Loucy (cell line): ENCODE measurements around the gene FER.

Experiments
- H2AFZ ChIP-seq: fragments of 200-600 bp; sonication (generic); 2 replicates; pipeline ENCODE4 v1.6.0; 2016; ENCODE audit warnings: antibody characterized with exemption, mild to moderate bottlenecking, low read length, moderate library complexity
- H3F3A ChIP-seq: fragments of 200-600 bp; 2 replicates; pipeline ENCODE4 v1.6.0; 2016; ENCODE audit warnings: antibody characterized with exemption, low read depth, mild to moderate bottlenecking
- H3K27me3 ChIP-seq: fragments of 200-600 bp; sonication (generic); 2 replicates; pipeline ENCODE4 v1.6.1; 2014; ENCODE audit warnings: low read length, mild to moderate bottlenecking; ENCODE audit not compliant: insufficient read depth, poor library complexity, severe bottlenecking
- H3K36me3 ChIP-seq: fragments of 200-600 bp; sonication (generic); 2 replicates; pipeline ENCODE4 v1.6.1; 2016; ENCODE audit warnings: low read length; ENCODE audit not compliant: insufficient read depth
- H3K4me1 ChIP-seq: fragments of 200-600 bp; sonication (generic); 2 replicates; pipeline ENCODE4 v1.5.1; 2014; ENCODE audit warnings: low read length, mild to moderate bottlenecking; ENCODE audit not compliant: insufficient read depth, poor library complexity, severe bottlenecking
- H3K4me2 ChIP-seq: fragments of 200-600 bp; sonication (generic); 2 replicates; pipeline ENCODE4 v1.6.0; 2014; ENCODE audit warnings: antibody characterized with exemption, low read length, low read depth, mild to moderate bottlenecking; ENCODE audit not compliant: poor library complexity, severe bottlenecking
- H3K4me3 ChIP-seq: fragments of 200-600 bp; sonication (generic); 2 replicates; pipeline ENCODE4 v1.5.1; 2014; ENCODE audit warnings: low read length, mild to moderate bottlenecking, mixed read lengths; ENCODE audit not compliant: poor library complexity, severe bottlenecking
- H3K79me2 ChIP-seq: fragments of 200-600 bp; sonication (generic); 2 replicates; pipeline ENCODE4 v1.6.1; 2014; ENCODE audit warnings: low read length; ENCODE audit not compliant: insufficient read depth
- H3K9ac ChIP-seq: fragments of 200-600 bp; sonication (generic); 2 replicates; pipeline ENCODE4 v1.6.0; 2014; ENCODE audit warnings: mild to moderate bottlenecking, low read depth, low read length, moderate library complexity; ENCODE audit not compliant: poor library complexity, severe bottlenecking
- H3K9me2 ChIP-seq: fragments of 200-600 bp; sonication (generic); replicated peaks from 2 replicates; pipeline ENCODE4 v1.6.1; 2016; ENCODE audit warnings: low read depth, low read length, mixed read lengths
- H3K9me3 ChIP-seq: fragments of 200-600 bp; sonication (generic); 2 replicates; pipeline ENCODE4 v1.6.1; 2014; ENCODE audit warnings: mild to moderate bottlenecking, antibody characterized with exemption, low read length, low read depth; ENCODE audit not compliant: insufficient read depth
- H4K20me1 ChIP-seq: fragments of 200-600 bp; sonication (generic); 2 replicates; pipeline ENCODE4 v1.6.0; 2014; ENCODE audit warnings: antibody characterized with exemption, low read length, mild to moderate bottlenecking; ENCODE audit not compliant: insufficient read depth, poor library complexity, severe bottlenecking
- EZH2phosphoT487 ChIP-seq: fragments of 200-600 bp; IDR thresholded peaks from 2 replicates; pipeline ENCODE4 v1.6.1; 2018; ENCODE audit warnings: antibody characterized with exemption, mild to moderate bottlenecking, moderate library complexity, borderline replicate concordance
- TF ChIP-seq, protein P1 (sequence below): fragments of 200-600 bp; sonication (generic); conservative IDR thresholded peaks from 2 replicates; pipeline ENCODE4 v1.5.1; 2014; ENCODE audit warnings: mild to moderate bottlenecking, antibody characterized with exemption, low read length

FER gene

DNA sequence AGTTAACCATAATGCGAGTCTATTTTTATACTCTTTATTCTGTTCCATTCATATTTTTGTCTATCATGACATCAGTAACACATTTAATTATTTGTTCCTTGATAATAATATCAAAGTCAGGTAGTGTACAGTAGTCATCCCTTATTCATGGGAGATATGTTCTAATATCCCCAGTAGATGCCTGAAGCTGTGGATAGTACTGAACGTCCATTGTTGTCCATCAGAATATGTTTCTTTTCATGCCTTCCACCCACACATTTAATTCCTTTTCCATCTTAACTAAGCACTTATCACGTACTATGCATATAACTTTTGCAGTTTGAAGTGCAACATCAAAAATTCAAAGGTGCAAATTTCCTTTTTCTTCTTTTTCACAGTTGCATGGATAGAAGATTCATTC, 53.6 kb downstream of the FER start:
- no peaks in the 10 kb centered on the region for H4K20me1 ChIP-seq
- H3K4me2 ChIP-seq: no peak overlapping the region
- H2AFZ ChIP-seq: no peak overlapping the region
- no peaks in the 10 kb centered on the region for H3K4me1 ChIP-seq
- H3K36me3 ChIP-seq: no peaks in the 10 kb centered on the region
- TF ChIP-seq, protein P1, sequence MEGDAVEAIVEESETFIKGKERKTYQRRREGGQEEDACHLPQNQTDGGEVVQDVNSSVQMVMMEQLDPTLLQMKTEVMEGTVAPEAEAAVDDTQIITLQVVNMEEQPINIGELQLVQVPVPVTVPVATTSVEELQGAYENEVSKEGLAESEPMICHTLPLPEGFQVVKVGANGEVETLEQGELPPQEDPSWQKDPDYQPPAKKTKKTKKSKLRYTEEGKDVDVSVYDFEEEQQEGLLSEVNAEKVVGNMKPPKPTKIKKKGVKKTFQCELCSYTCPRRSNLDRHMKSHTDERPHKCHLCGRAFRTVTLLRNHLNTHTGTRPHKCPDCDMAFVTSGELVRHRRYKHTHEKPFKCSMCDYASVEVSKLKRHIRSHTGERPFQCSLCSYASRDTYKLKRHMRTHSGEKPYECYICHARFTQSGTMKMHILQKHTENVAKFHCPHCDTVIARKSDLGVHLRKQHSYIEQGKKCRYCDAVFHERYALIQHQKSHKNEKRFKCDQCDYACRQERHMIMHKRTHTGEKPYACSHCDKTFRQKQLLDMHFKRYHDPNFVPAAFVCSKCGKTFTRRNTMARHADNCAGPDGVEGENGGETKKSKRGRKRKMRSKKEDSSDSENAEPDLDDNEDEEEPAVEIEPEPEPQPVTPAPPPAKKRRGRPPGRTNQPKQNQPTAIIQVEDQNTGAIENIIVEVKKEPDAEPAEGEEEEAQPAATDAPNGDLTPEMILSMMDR: no peak
- no peak for TF ChIP-seq EZH2phosphoT487
- no peaks in the 10 kb centered on the region for H3F3A ChIP-seq
- no peak overlapping the region for H3K4me3 ChIP-seq
- no peaks in the 10 kb centered on the region for H3K27me3 ChIP-seq
- H3K9me2 ChIP-seq: no peaks in the 10 kb centered on the region
- no peak overlapping the region for H3K9ac ChIP-seq
- no peaks in the 10 kb centered on the region for H3K9me3 ChIP-seq
- no peaks in the 10 kb centered on the region for H3K79me2 ChIP-seq

DNA sequence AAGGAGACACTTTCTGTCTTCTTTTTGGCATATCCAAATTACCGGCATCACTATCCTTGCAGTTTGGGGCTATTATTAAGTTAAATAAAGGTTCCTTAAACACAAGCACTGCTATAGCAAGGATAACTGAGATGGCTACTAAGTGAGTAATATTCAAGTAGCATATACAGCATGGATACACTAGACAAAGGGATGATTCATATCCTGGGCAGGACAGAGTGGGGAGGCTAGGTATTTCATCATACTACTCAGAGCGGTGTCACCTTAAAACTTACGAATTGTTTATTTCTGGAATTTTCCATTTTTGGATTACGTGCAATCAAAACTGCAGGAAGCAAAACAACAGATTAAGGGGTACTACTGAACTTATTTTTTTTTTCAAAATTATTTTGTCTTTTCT, 54.1 kb downstream of the FER start:
- no peaks in the 10 kb centered on the region for H3K4me1 ChIP-seq
- no peaks in the 10 kb centered on the region for H3K27me3 ChIP-seq
- no peak overlapping the region for H2AFZ ChIP-seq
- no peak overlapping the region for H3K4me2 ChIP-seq
- TF ChIP-seq EZH2phosphoT487: no peak
- no peaks in the 10 kb centered on the region for H3F3A ChIP-seq
- H3K9me2 ChIP-seq: no peaks in the 10 kb centered on the region
- no peaks in the 10 kb centered on the region for H3K9me3 ChIP-seq
- no peaks in the 10 kb centered on the region for H3K79me2 ChIP-seq
- H3K36me3 ChIP-seq: no peaks in the 10 kb centered on the region
- H3K4me3 ChIP-seq: no peak overlapping the region
- no peak overlapping the region for H3K9ac ChIP-seq
- H4K20me1 ChIP-seq: no peaks in the 10 kb centered on the region

DNA sequence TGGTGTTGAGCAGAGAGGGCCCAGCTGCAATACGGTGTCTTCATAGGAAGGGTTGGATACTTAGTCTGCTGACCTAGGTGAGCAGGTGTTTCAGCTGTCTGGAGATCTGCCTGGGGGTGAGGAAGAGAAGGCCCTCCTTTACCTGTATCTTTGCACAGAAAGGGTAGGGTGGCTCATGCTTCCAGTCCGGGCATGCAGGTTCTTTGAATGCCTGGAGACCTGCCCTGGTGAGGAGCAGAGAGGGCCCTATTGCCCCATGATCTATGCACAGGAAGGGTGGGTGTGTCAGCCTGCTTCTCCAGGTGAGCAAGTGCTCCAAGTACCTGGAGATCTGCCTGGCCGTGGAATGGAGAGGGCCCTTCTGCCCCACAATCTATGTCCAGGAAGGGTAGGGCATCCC, 63.0 kb downstream of the FER start:
- no peak overlapping the region for H3K4me3 ChIP-seq
- no peaks in the 10 kb centered on the region for H4K20me1 ChIP-seq
- H3K4me2 ChIP-seq: no peak overlapping the region
- TF ChIP-seq, protein P1: no peak
- TF ChIP-seq EZH2phosphoT487: no peak
- no peaks in the 10 kb centered on the region for H3K79me2 ChIP-seq
- H3K9me2 ChIP-seq: no peaks in the 10 kb centered on the region
- H3K27me3 ChIP-seq: no peaks in the 10 kb centered on the region
- H2AFZ ChIP-seq: no peak overlapping the region
- H3K4me1 ChIP-seq: no peaks in the 10 kb centered on the region
- no peaks in the 10 kb centered on the region for H3K9me3 ChIP-seq
- H3K36me3 ChIP-seq: no peaks in the 10 kb centered on the region
- H3F3A ChIP-seq: no peaks in the 10 kb centered on the region
- H3K9ac ChIP-seq: no peak overlapping the region

DNA sequence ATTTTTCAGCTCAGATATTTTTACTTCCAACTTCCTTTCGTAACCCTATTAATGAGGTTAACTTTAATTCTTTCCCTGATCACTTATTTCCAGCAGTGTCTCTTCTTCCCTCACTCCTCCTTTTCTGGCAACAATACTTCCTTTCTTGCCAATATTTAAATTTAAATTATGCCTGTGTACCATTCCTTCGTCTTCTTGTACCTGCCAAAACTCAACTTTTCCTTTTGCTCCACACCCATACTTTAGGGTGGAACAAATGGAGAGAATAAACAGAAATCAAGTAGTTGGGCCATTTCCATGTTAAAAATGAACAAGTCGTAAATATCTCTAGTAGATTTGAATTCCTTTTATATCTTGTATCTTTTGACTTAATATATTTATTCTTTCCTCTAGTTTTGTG, 66.0 kb downstream of the FER start:
- H3K4me2 ChIP-seq: no peak overlapping the region
- no peaks in the 10 kb centered on the region for H4K20me1 ChIP-seq
- no peaks in the 10 kb centered on the region for H3K79me2 ChIP-seq
- no peak overlapping the region for H3K9ac ChIP-seq
- no peak for TF ChIP-seq EZH2phosphoT487
- TF ChIP-seq, protein P1: no peak
- H3K36me3 ChIP-seq: no peaks in the 10 kb centered on the region
- no peak overlapping the region for H3K4me3 ChIP-seq
- no peaks in the 10 kb centered on the region for H3K4me1 ChIP-seq
- no peak overlapping the region for H2AFZ ChIP-seq
- H3F3A ChIP-seq: no peaks in the 10 kb centered on the region
- H3K27me3 ChIP-seq: no peaks in the 10 kb centered on the region
- no peaks in the 10 kb centered on the region for H3K9me2 ChIP-seq
- no peaks in the 10 kb centered on the region for H3K9me3 ChIP-seq
